Esophagus (tissue), 2 donors: ENCODE measurements around the gene GALK1. TPM values are rescaled to one million over a fixed set of nuclear protein-coding genes. Genes with fewer than 3 reads are reported as not detected.
"Not testable (repeated sequence)": the region's sequence is repeated elsewhere in the genome, so short reads cannot be mapped to it uniquely, and the experiment has no call there.

ENCODE experiments used
- H3K27ac ChIP-seq, 2 donors: one replicate each; pipeline ENCODE4 v1.5.1; 2013; ENCODE audit warnings: low read depth in 2 of 2, mild to moderate bottlenecking in 2 of 2, inconsistent platforms in 1 of 2, low read length in 1 of 2, moderate library complexity in 1 of 2
- H3K27me3 ChIP-seq, 2 donors: one replicate each; pipeline ENCODE4 v1.6.1; 2013; ENCODE audit warnings: low read length in 2 of 2, control low read depth in 1 of 2, mild to moderate bottlenecking in 1 of 2; ENCODE audit not compliant: insufficient read depth in 2 of 2, control insufficient read depth in 1 of 2
- H3K36me3 ChIP-seq, 2 donors: one replicate each; pipeline ENCODE4 v1.6.1; 2013; ENCODE audit warnings: low read length in 1 of 2; ENCODE audit not compliant: control insufficient read depth in 2 of 2, insufficient read depth in 2 of 2
- H3K4me1 ChIP-seq, 2 donors: one replicate each; pipeline ENCODE4 v1.6.1; 2013; ENCODE audit warnings: low read length in 1 of 2; ENCODE audit not compliant: control insufficient read depth in 2 of 2, insufficient read depth in 2 of 2
- H3K4me3 ChIP-seq, 2 donors: one replicate each; pipeline ENCODE4 v1.5.1; 2013; ENCODE audit warnings: low read length in 2 of 2, mild to moderate bottlenecking in 2 of 2, low read depth in 1 of 2, moderate library complexity in 1 of 2
- H3K9me3 ChIP-seq, 2 donors: one replicate each; pipeline ENCODE4 v1.6.1; 2013; ENCODE audit warnings: mild to moderate bottlenecking in 2 of 2, low read depth in 1 of 2, low read length in 1 of 2, moderate library complexity in 1 of 2; ENCODE audit not compliant: control insufficient read depth in 2 of 2, insufficient read depth in 1 of 2
- WGBS, 2 donors: extraction: QIAGEN DNeasy Blood & Tissue Kit; methylation state at CpG; one replicate each; pipeline ENCODE4 v1.1.7; 2013; 5-methylcytosine and 5-hydroxymethylcytosine counted together
- polyA plus RNA-seq, 2 donors: library from polyadenylated mRNA; stranded (reverse); fragments of 200-250 nt; gene quantifications; one replicate each; pipeline ENCODE4 v1.2.3, GENCODE V29; 2013
- donor health status: healthy with polysubstance abuse.
- donor health status: Bipolar disorder and iron deficiency.

GALK1 gene
- polyA plus RNA-seq, 2 donors: 27.9 to 29.5 TPM

DNA sequence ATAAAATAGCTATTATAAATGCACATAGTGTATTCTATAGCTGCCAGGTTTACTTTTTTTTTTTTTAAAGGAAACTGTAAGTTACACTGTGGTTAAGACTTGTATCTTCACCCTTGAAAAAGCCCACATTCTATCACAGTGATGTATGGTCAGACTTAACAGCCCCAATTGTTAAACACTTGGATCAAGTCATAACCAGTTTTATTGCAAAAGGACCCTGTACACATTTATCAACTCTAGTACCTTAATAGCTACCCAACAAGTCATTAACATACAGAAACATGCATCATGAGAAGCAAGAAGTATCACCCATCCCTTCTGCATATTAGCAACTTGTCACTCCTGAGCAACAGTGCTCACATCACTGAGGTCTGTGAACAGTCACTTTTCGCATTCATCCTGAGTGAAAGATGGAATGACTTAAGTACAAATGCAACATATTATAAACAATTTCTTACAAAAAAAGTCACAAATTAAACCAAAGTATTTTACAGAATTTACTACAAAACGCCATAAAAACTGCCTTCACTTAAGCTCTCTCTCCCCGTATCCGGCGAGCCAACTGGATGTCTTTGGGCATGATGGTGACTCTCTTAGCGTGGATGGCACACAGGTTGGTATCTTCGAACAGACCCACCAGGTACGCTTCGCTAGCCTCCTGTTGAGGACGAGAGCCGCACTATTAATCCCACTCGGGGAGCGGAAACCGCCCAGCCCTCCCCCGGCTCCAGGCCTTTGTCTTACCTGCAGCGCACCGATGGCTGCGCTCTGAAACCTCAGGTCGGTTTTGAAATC, 13.3 kb upstream of the GALK1 start:
- peak overlapping the region; percentile 81 to 89 for H3K4me3 ChIP-seq
- H3K9me3 ChIP-seq, H3K27me3 ChIP-seq, H3K4me1 ChIP-seq: not testable (repeated sequence)
- WGBS, 2 donors: 0 to 1% methylated on average over 19 of the region's 19 CpGs
- peaks cover 2 to 15% of the 10 kb centered on the region in 2 donors for H3K36me3 ChIP-seq
- peak overlapping the region; percentile 99 to 100 for H3K27ac ChIP-seq

DNA sequence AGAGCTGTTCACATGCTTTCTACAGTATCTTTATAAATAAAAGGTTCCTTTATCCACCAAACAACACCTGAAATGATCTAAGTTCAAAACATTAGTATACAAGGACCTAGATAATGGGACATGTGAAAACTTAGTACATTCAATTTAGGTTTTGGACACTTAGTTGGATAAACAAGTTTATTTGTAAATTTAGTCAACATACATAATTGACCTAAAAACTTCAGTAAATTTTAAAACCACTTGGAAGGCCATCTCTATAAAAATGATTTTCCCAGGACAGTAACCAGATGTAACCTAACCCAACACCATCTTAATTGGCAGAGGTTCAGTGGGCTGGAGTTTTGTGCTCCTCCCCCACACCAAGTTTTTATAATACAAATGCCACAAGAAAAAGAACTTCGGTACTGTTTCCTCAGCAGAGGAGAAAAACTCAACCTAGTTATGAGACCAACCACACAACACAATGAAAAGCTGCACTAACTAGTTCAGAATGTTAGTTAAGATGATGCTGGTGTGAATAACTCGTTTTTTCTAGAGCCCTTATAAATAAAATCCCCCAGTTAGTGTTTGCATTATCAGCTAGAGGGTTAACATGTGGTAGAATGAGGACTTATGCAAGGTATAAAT, 12.4 kb upstream of the GALK1 start:
- Histone ChIP-seq H3K27me3 (no peaks in the 10 kb centered on the region), H3K9me3 (no peaks in the 10 kb centered on the region), H3K4me1 (peaks cover 2 to 4% of the 10 kb centered on the region in 2 donors), H3K36me3 (peaks cover 2 to 15% of the 10 kb centered on the region in 2 donors), H3K4me3 (peak overlapping the region in 1 of 2 donors; percentile 81), H3K27ac (peak overlapping the region in 1 of 2 donors; percentile 14)
- 1 to 2% methylated on average over 2 of the region's 2 CpGs for WGBS, 2 donors

DNA sequence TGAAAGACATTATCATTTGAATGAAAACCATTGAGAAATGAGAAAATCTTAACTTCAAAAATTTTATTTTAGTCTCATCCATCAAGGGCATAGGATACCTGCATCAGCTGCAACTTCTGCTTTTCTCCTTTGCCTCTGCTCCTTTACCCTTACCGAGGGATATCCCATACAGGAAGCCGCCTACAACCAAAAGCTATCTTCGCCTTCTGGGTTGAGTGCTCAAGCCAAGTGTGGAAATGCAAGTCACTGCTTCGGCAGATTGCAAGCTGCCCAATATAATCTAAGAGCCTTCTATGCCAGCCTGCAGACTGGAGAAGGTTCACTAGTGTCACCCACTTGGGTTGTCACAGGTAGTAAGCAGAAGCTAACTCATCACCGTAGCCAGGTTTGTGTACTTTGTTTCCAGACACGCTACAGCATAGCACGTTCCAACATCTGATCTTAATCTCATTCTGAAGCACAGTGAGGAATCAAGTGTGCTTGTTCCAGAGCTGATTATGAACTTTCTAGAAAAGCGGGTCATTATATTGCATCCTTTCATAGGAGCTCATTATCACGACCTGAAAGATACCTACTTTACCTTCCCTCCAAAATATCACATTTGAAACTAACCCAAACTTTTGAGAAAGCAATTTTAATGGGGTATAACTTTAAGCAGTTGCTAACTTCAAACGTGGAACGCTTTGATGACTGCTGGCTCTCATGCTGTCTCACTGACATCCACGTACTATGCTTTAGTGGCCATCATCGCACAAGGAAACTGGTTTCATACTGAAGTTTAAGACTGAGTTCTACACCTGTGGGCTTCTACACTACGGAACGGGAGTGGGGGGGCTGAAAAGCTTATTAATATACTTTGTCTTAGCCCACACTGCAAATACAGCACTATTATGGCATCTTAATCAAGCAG, 11.6 kb upstream of the GALK1 start:
- H3K4me1 ChIP-seq: peaks cover 2 to 8% of the 10 kb centered on the region in 2 donors
- H3K36me3 ChIP-seq: peaks cover 2 to 15% of the 10 kb centered on the region in 2 donors
- H3K9me3 ChIP-seq: no peaks in the 10 kb centered on the region
- 21 to 24% methylated on average over 15 of the region's 15 CpGs for WGBS, 2 donors
- H3K4me3 ChIP-seq: peak overlapping the region; percentile 6 to 81
- H3K27ac ChIP-seq: peak overlapping the region; percentile 40 to 74
- H3K27me3 ChIP-seq: no peaks in the 10 kb centered on the region

DNA sequence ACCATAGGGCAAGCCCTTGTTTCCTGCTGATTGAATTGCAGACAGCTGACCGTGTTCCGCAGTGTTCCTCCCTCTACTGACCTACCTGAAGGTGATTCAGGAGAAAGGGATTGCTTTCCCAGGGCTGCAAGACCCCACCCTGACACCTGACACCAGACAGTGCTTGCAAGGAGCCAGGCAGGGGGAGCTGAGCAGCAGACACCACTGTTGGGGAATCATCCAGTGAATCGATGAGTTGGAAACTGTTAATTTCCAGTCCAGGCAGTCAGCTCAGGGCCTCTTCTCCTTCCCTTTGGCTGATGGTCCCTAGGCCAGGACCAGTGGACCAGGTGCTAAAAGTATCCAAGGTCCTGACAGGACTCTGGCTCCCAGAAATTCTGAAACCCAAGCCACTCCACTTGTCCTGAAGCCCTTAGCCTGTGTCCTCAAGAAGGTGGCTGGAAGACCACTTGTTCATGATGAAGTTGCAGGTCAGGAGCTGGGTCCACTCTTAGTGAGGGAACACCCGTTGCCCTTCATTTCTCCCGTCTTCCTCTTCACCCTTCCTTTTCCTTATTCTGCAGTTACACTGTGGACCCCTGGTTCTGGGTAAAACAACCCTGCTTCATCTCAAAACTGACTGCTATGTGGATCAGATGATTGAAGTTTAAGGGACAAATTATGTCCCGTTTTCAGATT, 10.1 kb upstream of the GALK1 start:
- Histone ChIP-seq H3K4me1 (peaks cover 0 to 8% of the 10 kb centered on the region in 2 donors), H3K36me3 (peaks cover 2 to 15% of the 10 kb centered on the region in 2 donors), H3K9me3 (no peaks in the 10 kb centered on the region), H3K4me3 (no peak overlapping the region), H3K27me3 (no peaks in the 10 kb centered on the region), H3K27ac (peak overlapping the region in 1 of 2 donors; percentile 59)
- WGBS, 2 donors: 55 to 58% methylated on average over 6 of the region's 6 CpGs

DNA sequence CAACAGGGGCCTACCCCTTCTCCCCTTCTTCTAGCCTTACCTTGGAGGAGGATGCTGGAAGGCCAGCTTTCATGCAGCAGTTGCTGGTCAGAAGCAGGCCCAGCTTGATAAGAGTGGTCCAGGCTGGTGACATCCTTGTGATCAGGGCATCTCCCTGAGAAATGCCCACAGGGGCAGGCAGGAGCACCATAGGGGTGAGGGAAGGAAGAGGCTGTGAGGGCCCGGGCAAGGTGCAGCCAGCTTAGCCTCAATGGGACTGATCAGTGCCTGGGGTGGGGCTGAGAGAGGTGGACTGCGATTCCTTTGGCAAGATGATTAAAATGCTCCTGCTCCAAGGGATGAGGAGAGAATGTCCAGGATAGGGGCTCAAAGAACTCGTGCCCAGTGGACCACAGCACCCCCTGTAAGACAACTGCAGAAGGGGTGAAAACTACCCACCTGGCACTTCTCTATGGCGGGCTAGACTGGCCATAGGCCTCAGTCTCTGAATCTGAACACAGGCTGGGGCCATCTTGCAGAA, 9.5 kb upstream of the GALK1 start:
- Histone ChIP-seq H3K27me3 (no peaks in the 10 kb centered on the region), H3K4me3 (no peak overlapping the region), H3K27ac (peak overlapping the region in 1 of 2 donors; percentile 47), H3K36me3 (peaks cover 2 to 15% of the 10 kb centered on the region in 2 donors), H3K9me3 (no peaks in the 10 kb centered on the region), H3K4me1 (peaks cover 0 to 8% of the 10 kb centered on the region in 2 donors)
- 82 to 84% methylated on average over 4 of the region's 4 CpGs for WGBS, 2 donors

DNA sequence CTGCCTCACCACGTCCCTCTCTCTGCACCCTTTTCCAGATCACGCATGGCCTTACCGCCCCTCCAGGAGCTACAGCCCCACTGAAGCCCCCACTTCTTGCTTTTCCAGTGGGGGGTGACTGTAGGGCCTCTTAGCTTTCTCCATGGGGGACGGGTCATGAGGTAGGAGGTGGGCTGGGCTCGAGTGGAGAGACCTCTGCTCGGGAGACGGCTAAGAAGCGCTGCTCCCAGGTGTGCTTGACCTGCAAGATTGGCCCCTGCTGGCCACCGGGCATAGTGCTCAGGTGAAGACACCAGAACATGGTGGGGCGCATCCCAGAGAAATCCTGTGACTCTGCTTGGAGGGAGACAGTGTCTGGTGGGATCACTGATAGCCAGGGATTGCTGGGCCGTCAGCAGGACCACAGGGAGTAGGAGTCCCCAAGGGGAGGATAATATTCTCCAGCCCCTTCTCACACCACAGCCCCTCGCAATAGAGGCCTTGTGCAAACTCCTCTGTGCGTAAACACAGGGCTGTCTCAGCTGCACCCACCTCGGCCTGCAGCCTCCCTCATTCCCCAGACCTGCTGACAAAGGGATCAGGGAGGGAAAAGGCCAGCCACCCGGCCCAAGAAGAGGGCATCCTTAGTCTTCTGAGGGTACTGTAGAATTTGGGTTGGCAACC, 8.9 kb upstream of the GALK1 start:
- peaks cover 0 to 8% of the 10 kb centered on the region in 2 donors for H3K4me1 ChIP-seq
- H3K27ac ChIP-seq: no peak overlapping the region
- no peaks in the 10 kb centered on the region for H3K27me3 ChIP-seq
- no peaks in the 10 kb centered on the region for H3K9me3 ChIP-seq
- H3K4me3 ChIP-seq: no peak overlapping the region
- peaks cover 2 to 15% of the 10 kb centered on the region in 2 donors for H3K36me3 ChIP-seq
- WGBS, 2 donors: 80 to 83% methylated on average over 15 of the region's 15 CpGs

DNA sequence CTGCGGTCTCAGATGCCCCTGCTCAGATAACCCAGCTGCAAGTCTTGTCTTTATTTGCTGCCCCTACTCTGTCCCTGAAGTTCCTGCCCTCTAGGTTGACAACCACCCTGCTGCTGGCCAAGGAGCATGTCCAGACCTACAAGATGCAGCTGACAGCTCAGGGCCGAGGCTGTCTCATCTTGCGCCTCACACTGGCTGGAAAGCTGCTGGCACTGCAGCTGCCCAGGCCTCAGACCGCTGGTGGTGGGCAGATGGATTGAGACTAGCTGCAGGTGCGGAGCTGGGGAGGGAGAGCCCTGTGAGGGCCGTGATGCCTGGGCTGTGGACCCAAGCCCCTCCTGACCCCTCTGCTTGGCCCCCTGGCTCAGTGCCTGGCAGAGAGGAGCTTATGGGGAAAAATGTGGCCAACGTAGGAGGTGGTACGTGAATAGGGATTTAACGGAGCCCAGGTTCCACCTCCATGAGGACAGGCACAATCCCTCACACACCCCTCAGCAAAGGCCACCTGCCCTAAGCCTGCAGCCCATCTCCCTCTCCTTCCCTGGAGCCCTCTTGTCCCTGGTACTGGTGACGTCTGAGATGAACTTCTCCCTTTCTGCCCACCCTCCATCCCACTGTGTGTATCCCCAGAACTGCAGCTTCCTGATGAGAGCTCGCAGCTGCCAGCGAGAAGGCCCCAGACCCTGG, 8.3 kb upstream of the GALK1 start:
- no peak overlapping the region for H3K27ac ChIP-seq

More for the DNA sequence above, 8.3 kb upstream of the GALK1 start:
- H3K36me3 ChIP-seq: peaks cover 2 to 8% of the 10 kb centered on the region in 2 donors
- 81 to 86% methylated on average over 12 of the region's 12 CpGs for WGBS, 2 donors
- H3K4me1 ChIP-seq: peaks cover 0 to 8% of the 10 kb centered on the region in 2 donors
- no peak overlapping the region for H3K4me3 ChIP-seq
- H3K9me3 ChIP-seq: no peaks in the 10 kb centered on the region
- H3K27me3 ChIP-seq: no peaks in the 10 kb centered on the region
